ENCODE measurements around the gene PPP1R3F. TPM values are rescaled to one million over a fixed set of nuclear protein-coding genes. Genes with fewer than 3 reads are reported as not detected.
A peak's percentile ranks its signal among the peaks of the same experiment; 100 is the strongest.

The PPP1R3F gene
- total and polyA plus RNA-seq, 9 of the 15 experiments (the other 6 are each of a cell fraction or from before 2014, with no cell fraction given): 0.03 to 0.91 (median 0.43) TPM; not detected in 1

- TF ChIP-seq ZNF592 (IDR thresholded peaks at IDR 0.05) (peak; percentile 29; the same call in 1 of the 2 replicates), ZNF174 (CRISPR knock-in tag; IDR thresholded peaks at IDR 0.05) (no peak), ZNF197 (CRISPR knock-in tag; IDR thresholded peaks at IDR 0.05; ENCODE audit: low read depth) (no peak), MTF1 (CRISPR knock-in tag; IDR thresholded peaks at IDR 0.05; ENCODE audit: borderline replicate concordance) (no peak), MAFF (IDR thresholded peaks at IDR 0.05; ENCODE audit: low read length) (peak; percentile 25; the same call in 1 of the 2 replicates), ZZZ3 (IDR thresholded peaks at IDR 0.05) (no peak), ELK3 (CRISPR knock-in tag; IDR thresholded peaks at IDR 0.05) (no peak), NCOA6 (IDR thresholded peaks at IDR 0.05) (no peak), ZKSCAN1 (IDR thresholded peaks at IDR 0.05; ENCODE audit: low read depth, low read length) (peak; percentile 93), NFE2 (IDR thresholded peaks at IDR 0.05; ENCODE audit: low read depth) (peak; percentile 69), ELK1 (CRISPR knock-in tag; IDR thresholded peaks at IDR 0.05) (no peak), POLR2A (conservative IDR thresholded peaks at IDR 0.05) (no peak), ZNF316 (IDR thresholded peaks at IDR 0.05) (peak; percentile 63), RFX1 (IDR thresholded peaks at IDR 0.05) (no peak), ZNF740 (CRISPR knock-in tag; IDR thresholded peaks at IDR 0.05) (no peak), ZNF740 (tag; IDR thresholded peaks at IDR 0.05) (no peak), SMC3 (conservative IDR thresholded peaks at IDR 0.05; ENCODE audit: insufficient read depth, low read depth, low read length) (no peak)
Observed at GRCh38 chrX:49242545-49243066, 27.0 kb upstream of the PPP1R3F start (continued).

Measured in K562 (cell line).